Measurements from ENCODE around the gene NAMPT.

The NAMPT gene

GRCh38 chr7:106223156-106223555 is 61.6 kb downstream of the NAMPT start:
- TF ChIP-seq, protein P1, sequence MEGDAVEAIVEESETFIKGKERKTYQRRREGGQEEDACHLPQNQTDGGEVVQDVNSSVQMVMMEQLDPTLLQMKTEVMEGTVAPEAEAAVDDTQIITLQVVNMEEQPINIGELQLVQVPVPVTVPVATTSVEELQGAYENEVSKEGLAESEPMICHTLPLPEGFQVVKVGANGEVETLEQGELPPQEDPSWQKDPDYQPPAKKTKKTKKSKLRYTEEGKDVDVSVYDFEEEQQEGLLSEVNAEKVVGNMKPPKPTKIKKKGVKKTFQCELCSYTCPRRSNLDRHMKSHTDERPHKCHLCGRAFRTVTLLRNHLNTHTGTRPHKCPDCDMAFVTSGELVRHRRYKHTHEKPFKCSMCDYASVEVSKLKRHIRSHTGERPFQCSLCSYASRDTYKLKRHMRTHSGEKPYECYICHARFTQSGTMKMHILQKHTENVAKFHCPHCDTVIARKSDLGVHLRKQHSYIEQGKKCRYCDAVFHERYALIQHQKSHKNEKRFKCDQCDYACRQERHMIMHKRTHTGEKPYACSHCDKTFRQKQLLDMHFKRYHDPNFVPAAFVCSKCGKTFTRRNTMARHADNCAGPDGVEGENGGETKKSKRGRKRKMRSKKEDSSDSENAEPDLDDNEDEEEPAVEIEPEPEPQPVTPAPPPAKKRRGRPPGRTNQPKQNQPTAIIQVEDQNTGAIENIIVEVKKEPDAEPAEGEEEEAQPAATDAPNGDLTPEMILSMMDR (IDR thresholded peaks at IDR 0.05; ENCODE audit: insufficient read depth, low read length, missing control alignments), result no peak
- POLR2A ChIA-PET, result no interaction called here
- no peak for DNase-seq (ENCODE audit: low read depth, low spot score)
- CTCF ChIA-PET, result no interaction called here
- H3K4me3 ChIP-seq (ENCODE audit: low read depth, low read length), result no peak overlapping the region

DNA sequence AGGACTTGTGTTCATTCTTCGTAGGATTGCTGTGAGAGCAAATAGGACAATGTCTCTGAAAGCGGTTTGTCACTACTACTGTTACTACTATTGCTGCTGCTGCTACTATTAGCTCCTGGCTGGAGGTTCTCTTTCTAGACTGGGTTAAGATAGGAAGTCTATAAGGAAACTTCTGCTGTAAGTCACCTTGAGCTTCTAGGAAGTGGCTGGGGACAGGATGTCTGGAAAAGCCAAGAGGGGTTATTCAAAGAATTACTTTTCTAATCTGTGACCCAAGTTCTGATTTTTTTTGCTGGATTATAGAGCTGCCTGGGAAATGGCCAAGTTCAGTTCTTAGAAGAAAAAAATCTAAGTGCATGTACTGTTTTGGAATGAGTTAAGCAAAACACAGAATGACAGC is 62.2 kb downstream of the NAMPT start:
- no peak for DNase-seq (ENCODE audit: low read depth, low spot score)
- ChIA-PET POLR2A (no interaction called here), CTCF (no interaction called here)
- TF ChIP-seq, protein P1 (IDR thresholded peaks at IDR 0.05; ENCODE audit: insufficient read depth, low read length, missing control alignments), result no peak
- H3K4me3 ChIP-seq (ENCODE audit: low read depth, low read length), result no peak overlapping the region

- TF ChIP-seq, protein P1 (IDR thresholded peaks at IDR 0.05; ENCODE audit: insufficient read depth, low read length, missing control alignments), result no peak
- POLR2A ChIA-PET, result no interaction called here
- no peak overlapping the region for H3K4me3 ChIP-seq (ENCODE audit: low read depth, low read length)
- DNase-seq (ENCODE audit: low read depth, low spot score), result no peak
- CTCF ChIA-PET, result interaction anchor here (1.0 kb wide), 1 partner anchor 41 kb away, joined by 3 read pairs; no protein-coding TSS in a partner anchor
Observed at GRCh38 chr7:106220307-106220706, 64.5 kb downstream of the NAMPT start.

DNA sequence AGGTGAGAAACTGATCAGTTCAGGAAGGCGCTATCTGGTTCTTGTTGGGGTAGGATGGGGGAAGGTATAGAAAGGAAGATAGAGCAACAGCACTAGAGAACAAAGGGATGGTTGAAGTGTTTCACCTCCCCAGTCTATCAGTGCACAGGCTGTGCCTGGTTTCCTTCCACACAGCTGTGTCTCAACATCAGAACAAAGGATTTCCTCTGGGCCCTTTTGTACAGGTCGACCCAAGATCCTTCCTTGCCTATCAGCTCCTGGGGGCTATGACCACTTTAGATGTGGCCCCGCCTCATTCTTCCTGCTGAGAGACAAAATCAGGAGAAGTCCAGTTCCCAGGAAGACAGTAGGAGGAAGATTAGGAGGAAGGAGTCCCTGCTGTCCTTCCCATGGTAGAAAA is 65.6 kb downstream of the NAMPT start:
- ChIA-PET POLR2A (no interaction called here), CTCF (interaction anchor here (1.0 to 1.3 kb wide), 2 partner anchors 52 to 244 kb away, joined by 3 to 4 read pairs; no protein-coding TSS in a partner anchor)
- TF ChIP-seq, protein P1 (IDR thresholded peaks at IDR 0.05; ENCODE audit: insufficient read depth, low read length, missing control alignments), result no peak

GRCh38 chr7:106218546-106218945 is 66.2 kb downstream of the NAMPT start:
- TF ChIP-seq, protein P1 (IDR thresholded peaks at IDR 0.05; ENCODE audit: insufficient read depth, low read length, missing control alignments), result no peak
- ChIA-PET POLR2A (no interaction called here), CTCF (interaction anchor here (1.0 to 1.4 kb wide), 2 partner anchors 51 to 244 kb away, joined by 4 read pairs; no protein-coding TSS in a partner anchor)
- H3K4me3 ChIP-seq (ENCODE audit: low read depth, low read length), result no peak overlapping the region
- no peak for DNase-seq (ENCODE audit: low read depth, low spot score)

More for the DNA sequence above, 65.6 kb downstream of the NAMPT start:
- no peak for DNase-seq (ENCODE audit: low read depth, low spot score)
- H3K4me3 ChIP-seq (ENCODE audit: low read depth, low read length), result no peak overlapping the region

DNA sequence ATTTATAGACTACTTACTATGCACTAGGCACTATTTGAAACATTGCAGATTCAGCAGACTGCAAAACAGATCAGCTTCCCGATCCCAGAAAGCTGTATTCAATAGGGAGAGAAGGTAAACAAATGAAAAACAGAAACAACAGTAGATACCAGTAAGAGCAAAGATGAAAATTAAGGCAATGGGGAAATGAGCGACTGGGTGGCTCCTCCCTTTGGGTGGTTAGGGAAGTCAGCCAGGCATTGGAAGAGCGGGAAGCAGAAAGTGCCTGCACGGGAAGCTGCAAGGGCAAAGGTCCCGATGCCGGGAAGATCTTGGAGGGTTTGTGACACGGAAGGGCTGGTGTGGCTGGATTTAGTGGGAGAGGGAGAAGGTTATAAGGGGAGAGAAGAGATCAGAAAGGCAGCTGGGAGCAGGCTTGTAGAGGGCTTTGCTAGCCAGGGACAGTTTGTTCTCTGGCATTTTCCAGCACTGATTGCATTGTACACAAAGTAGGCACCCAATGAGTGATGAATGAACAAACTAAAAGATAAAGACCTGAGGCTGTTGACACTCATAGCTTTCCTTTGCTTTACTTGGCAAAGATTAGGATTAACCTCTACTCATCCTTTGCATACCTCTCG is 67.8 kb downstream of the NAMPT start:
- no peak overlapping the region for H3K4me3 ChIP-seq (ENCODE audit: low read depth, low read length)
- ChIA-PET CTCF (interaction anchor here (0.9 to 1.4 kb wide), 5 partner anchors 9 to 245 kb away, joined by 3 to 5 read pairs (median 4); no protein-coding TSS in a partner anchor), POLR2A (interaction anchor here (0.6 to 1.0 kb wide), 3 partner anchors 68 to 495 kb away, joined by 3 to 5 read pairs (median 5); partner anchors contain the start of gene NAMPT)
- DNase-seq (ENCODE audit: low read depth, low spot score), result no peak
- TF ChIP-seq, protein P1 (IDR thresholded peaks at IDR 0.05; ENCODE audit: insufficient read depth, low read length, missing control alignments), result no peak
